Measurements from ENCODE around the gene CARNS1. TPM values are rescaled to one million over a fixed set of nuclear protein-coding genes. Genes with fewer than 3 reads are reported as not detected.

CARNS1 gene
- total RNA-seq, 1 experiment from 2014 or later: 0.07 TPM

DNA sequence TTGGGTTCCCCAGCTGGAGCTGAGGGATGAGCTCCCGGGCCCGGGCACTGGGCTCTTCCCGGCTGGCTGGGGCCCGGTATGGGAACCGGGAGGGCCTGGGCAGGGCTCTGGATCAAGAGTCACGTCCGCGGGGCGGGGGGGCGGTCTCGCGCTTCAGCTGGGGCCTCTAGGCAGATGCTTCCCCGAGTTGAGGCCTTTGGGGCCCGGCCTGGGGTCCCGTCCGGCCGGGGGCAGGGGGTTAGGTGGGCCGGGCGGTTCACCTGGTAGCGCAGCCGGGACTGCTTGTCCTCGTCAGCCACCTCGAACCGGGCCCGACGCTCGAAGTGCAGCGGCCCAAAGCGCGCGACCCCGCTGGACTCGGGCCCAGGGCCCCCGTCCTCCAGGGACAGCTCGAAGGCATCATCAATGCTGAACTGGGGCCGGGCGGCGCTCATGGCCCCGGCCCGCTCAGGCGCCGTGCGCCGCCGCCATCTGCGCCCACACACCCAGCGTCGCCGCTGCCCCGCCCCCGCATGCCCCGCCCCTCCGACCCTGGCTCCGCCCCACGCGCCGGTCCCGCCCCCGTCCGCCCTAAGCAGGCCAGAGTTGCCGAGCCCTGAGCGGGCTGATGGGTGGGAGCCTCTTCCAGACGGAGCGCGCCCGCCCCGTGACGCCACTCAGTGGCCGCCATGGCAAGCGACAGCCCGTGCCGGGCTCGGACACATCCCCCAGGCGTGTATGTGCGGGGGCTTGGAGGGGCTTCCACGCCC, 53.5 kb downstream of the CARNS1 start, which contains the start of gene TMEM134:
Gene TMEM134 (minus strand): TSS at position 493 of the 749 bp plus-strand sequence. CDS start 59 bp downstream, at position 434.
- peak; percentile 88 for DNase-seq (ENCODE audit: unreplicated experiment)
- H3K27me3 Mint-ChIP-seq (ENCODE audit: insufficient read depth, unreplicated experiment): no peaks in the 10 kb centered on the region
- peak within 1 kb of the TSS; percentile 79 for H3K27ac Mint-ChIP-seq (ENCODE audit: low read depth, unreplicated experiment)
- intact Hi-C loops (cut with micrococcal nuclease): loop anchor here (1.0 kb wide), 2 partner anchors 37 to 68 kb away; partner anchors contain the start of gene PPP1CA
- peaks cover 14% of the 10 kb centered on the region for H3K36me3 Mint-ChIP-seq (ENCODE audit: insufficient read depth, unreplicated experiment)
- no peaks in the 10 kb centered on the region for H3K9me3 Mint-ChIP-seq (ENCODE audit: unreplicated experiment)
- ChIA-PET CTCF (interaction anchor here (0.6 to 1.9 kb wide), 13 partner anchors 8 to 238 kb away, joined by 3 to 8 read pairs (median 3); partner anchors contain the start of genes PPP1CA and RPS6KB2), POLR2A (interaction anchor here (0.6 to 3.2 kb wide), 30 partner anchors 8 to 338 kb away, joined by 3 to 48 read pairs (median 4); partner anchors contain the start of genes AIP, CDK2AP2, CLCF1 and CORO1B)
- TF ChIP-seq, protein P1, sequence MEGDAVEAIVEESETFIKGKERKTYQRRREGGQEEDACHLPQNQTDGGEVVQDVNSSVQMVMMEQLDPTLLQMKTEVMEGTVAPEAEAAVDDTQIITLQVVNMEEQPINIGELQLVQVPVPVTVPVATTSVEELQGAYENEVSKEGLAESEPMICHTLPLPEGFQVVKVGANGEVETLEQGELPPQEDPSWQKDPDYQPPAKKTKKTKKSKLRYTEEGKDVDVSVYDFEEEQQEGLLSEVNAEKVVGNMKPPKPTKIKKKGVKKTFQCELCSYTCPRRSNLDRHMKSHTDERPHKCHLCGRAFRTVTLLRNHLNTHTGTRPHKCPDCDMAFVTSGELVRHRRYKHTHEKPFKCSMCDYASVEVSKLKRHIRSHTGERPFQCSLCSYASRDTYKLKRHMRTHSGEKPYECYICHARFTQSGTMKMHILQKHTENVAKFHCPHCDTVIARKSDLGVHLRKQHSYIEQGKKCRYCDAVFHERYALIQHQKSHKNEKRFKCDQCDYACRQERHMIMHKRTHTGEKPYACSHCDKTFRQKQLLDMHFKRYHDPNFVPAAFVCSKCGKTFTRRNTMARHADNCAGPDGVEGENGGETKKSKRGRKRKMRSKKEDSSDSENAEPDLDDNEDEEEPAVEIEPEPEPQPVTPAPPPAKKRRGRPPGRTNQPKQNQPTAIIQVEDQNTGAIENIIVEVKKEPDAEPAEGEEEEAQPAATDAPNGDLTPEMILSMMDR (IDR thresholded peaks at IDR 0.05; ENCODE audit: unreplicated experiment): peak; percentile 19
- peak within 1 kb of the TSS; percentile 95 for H3K4me3 Mint-ChIP-seq (ENCODE audit: unreplicated experiment)
- BruUV-seq (replicated peaks): no TSS peak
- peaks cover 16% of the 10 kb centered on the region for H3K4me1 Mint-ChIP-seq (ENCODE audit: insufficient read depth, unreplicated experiment)

DNA sequence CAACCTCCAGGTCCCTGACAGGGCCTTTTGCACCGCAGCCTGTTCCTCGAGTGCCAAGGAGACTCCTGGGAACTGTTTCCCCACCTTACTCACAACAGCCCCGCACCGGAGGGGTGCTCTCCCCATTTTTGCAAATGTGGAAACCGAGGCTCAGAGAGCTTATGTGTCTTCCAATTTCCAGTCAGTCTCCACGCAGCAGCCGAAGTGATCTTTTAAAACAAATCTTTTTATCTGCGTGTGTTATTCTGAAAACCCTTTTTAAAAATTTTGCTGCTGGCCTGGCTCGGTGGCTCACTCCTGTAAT, 54.0 kb downstream of the CARNS1 start:
- Mint-ChIP-seq H3K4me3 (ENCODE audit: unreplicated experiment) (peak overlapping the region; percentile 95), H3K27ac (ENCODE audit: low read depth, unreplicated experiment) (no peak overlapping the region), H3K27me3 (ENCODE audit: insufficient read depth, unreplicated experiment) (no peaks in the 10 kb centered on the region), H3K9me3 (ENCODE audit: unreplicated experiment) (no peaks in the 10 kb centered on the region), H3K4me1 (ENCODE audit: insufficient read depth, unreplicated experiment) (peaks cover 13% of the 10 kb centered on the region), H3K36me3 (ENCODE audit: insufficient read depth, unreplicated experiment) (peaks cover 10% of the 10 kb centered on the region)
- TF ChIP-seq, protein P1 (IDR thresholded peaks at IDR 0.05; ENCODE audit: unreplicated experiment): no peak
- intact Hi-C loops (cut with micrococcal nuclease): loop anchor here (1.0 kb wide), 2 partner anchors 37 to 68 kb away; partner anchors contain the start of gene PPP1CA
- DNase-seq (ENCODE audit: unreplicated experiment): no peak
- POLR2A ChIA-PET: interaction anchor here (0.6 to 3.2 kb wide), 12 partner anchors 12 to 338 kb away, joined by 3 to 48 read pairs (median 4); partner anchors contain the start of genes AIP, CORO1B, GSTP1 and PITPNM1
- CTCF ChIA-PET: interaction anchor here (0.6 to 1.2 kb wide), 8 partner anchors 16 to 239 kb away, joined by 3 to 8 read pairs (median 3); partner anchors contain the start of genes PITPNM1 and PPP1CA
- no TSS peak for BruUV-seq (replicated peaks)

DNA sequence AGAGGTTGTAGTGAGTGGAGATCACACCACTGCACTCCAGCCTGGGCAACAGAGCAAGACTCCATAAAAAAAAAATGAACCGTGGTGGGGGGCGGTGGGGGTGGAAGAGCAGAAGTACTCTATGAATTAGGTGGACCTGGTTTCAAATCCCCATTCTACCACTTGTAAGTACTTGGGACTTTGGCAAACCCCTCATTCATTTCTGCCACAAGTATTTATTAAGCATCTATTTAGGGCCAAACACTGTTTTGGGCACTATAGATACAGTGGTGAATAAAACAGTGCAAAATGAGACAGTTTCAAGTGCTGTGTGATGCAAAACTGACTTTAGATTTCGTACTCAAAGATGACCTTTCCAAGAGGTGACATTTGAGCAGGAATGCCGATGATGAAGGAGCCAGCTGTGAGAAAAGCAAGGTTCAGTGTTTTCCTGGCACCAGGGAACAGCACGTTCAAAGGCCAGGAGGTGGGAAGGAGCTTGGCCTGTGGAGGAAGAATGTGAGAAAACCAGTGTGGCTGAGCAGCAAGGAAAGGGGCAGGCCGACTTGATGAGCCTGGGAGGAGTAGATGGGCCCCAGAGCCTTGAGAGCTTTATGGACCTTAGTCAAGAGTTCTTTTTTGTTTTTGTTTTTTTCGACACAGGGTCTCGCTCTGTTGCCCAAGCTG, 55.0 kb downstream of the CARNS1 start:
- peaks cover 10% of the 10 kb centered on the region for H3K36me3 Mint-ChIP-seq (ENCODE audit: insufficient read depth, unreplicated experiment)
- H3K4me3 Mint-ChIP-seq (ENCODE audit: unreplicated experiment): peak overlapping the region; percentile 95
- H3K27me3 Mint-ChIP-seq (ENCODE audit: insufficient read depth, unreplicated experiment): no peaks in the 10 kb centered on the region
- H3K27ac Mint-ChIP-seq (ENCODE audit: low read depth, unreplicated experiment): no peak overlapping the region
- no TSS peak for BruUV-seq (replicated peaks)
- intact Hi-C loops (cut with micrococcal nuclease): no loop called here
- no peak for DNase-seq (ENCODE audit: unreplicated experiment)
- no peaks in the 10 kb centered on the region for H3K9me3 Mint-ChIP-seq (ENCODE audit: unreplicated experiment)
- H3K4me1 Mint-ChIP-seq (ENCODE audit: insufficient read depth, unreplicated experiment): peaks cover 8% of the 10 kb centered on the region
- ChIA-PET CTCF (interaction anchor here (0.6 to 1.2 kb wide), 4 partner anchors 30 to 114 kb away, joined by 3 to 8 read pairs (median 4); partner anchors contain the start of genes PITPNM1 and PPP1CA), POLR2A (interaction anchor here (0.7 to 1.9 kb wide), 3 partner anchors 13 to 35 kb away, joined by 3 to 9 read pairs (median 3); partner anchors contain the start of genes AIP and PITPNM1)
- TF ChIP-seq, protein P1 (IDR thresholded peaks at IDR 0.05; ENCODE audit: unreplicated experiment): no peak

DNA sequence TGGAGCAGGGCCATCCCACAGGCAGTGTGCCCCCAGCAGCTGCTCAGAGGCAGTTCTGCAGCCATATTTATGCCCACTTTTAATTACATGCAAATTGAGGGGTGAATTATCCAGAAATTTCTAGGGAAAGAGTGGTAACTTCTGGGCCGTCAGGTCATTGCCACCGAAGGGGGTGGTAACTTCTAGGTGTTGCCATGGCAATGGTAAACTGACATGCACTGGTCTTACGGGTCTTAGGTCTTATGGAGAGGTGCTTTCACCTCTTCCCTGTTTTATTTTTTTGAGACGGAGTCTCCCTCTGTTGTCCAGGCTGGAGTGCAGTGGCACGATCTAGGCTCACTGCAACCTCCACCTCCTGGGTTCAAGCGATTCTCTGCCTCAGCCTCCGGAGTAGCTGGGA, 57.4 kb downstream of the CARNS1 start:
- CTCF ChIA-PET: interaction anchor here (0.7 kb wide), 1 partner anchor 72 kb away, joined by 3 read pairs; no protein-coding TSS in a partner anchor
- TF ChIP-seq, protein P1 (IDR thresholded peaks at IDR 0.05; ENCODE audit: unreplicated experiment): no peak
- POLR2A ChIA-PET: no interaction called here
- Mint-ChIP-seq H3K9me3 (ENCODE audit: unreplicated experiment) (no peaks in the 10 kb centered on the region), H3K27ac (ENCODE audit: low read depth, unreplicated experiment) (no peak overlapping the region), H3K4me1 (ENCODE audit: insufficient read depth, unreplicated experiment) (peaks cover 1% of the 10 kb centered on the region), H3K36me3 (ENCODE audit: insufficient read depth, unreplicated experiment) (peaks cover 9% of the 10 kb centered on the region), H3K27me3 (ENCODE audit: insufficient read depth, unreplicated experiment) (no peaks in the 10 kb centered on the region), H3K4me3 (ENCODE audit: unreplicated experiment) (no peak overlapping the region)
- no peak for DNase-seq (ENCODE audit: unreplicated experiment)
- intact Hi-C loops (cut with micrococcal nuclease): no loop called here
- no TSS peak for BruUV-seq (replicated peaks)

All from MCF 10A (cell line).